Panc1 (cell line): ENCODE results near the gene ANTXR1.

Experiments
- CTCF ChIP-seq: fragments of 450-650 bp; IDR thresholded peaks from 2 replicates; pipeline ENCODE4 v1.5.1; 2017; ENCODE audit warnings: mild to moderate bottlenecking
- POLR2AphosphoS5 ChIP-seq: IDR thresholded peaks from 2 replicates; pipeline ENCODE4 v1.6.1; 2012; ENCODE audit warnings: mild to moderate bottlenecking, low read depth, low read length, moderate library complexity
- SIN3A ChIP-seq: IDR thresholded peaks from 2 replicates; pipeline ENCODE4 v1.6.1; 2012; ENCODE audit warnings: low read depth, mild to moderate bottlenecking, low read length, moderate library complexity, borderline replicate concordance; ENCODE audit not compliant: insufficient read depth
- TF ChIP-seq, protein P1 (sequence below), 2 experiments: IDR thresholded peaks; 2 replicates each; pipeline ENCODE4 v1.6.1; 2011 to 2012; ENCODE audit warnings: low read depth in 2 of 2, control low read depth in 1 of 2, low read length in 1 of 2, mild to moderate bottlenecking in 1 of 2, moderate library complexity in 1 of 2; ENCODE audit not compliant: insufficient read depth in 1 of 2

GRCh38 chr2:69134306-69134945 is 121.4 kb downstream of the ANTXR1 start:
- TF ChIP-seq POLR2AphosphoS5 (no peak), CTCF (no peak), SIN3A (no peak)
- TF ChIP-seq, protein P1, sequence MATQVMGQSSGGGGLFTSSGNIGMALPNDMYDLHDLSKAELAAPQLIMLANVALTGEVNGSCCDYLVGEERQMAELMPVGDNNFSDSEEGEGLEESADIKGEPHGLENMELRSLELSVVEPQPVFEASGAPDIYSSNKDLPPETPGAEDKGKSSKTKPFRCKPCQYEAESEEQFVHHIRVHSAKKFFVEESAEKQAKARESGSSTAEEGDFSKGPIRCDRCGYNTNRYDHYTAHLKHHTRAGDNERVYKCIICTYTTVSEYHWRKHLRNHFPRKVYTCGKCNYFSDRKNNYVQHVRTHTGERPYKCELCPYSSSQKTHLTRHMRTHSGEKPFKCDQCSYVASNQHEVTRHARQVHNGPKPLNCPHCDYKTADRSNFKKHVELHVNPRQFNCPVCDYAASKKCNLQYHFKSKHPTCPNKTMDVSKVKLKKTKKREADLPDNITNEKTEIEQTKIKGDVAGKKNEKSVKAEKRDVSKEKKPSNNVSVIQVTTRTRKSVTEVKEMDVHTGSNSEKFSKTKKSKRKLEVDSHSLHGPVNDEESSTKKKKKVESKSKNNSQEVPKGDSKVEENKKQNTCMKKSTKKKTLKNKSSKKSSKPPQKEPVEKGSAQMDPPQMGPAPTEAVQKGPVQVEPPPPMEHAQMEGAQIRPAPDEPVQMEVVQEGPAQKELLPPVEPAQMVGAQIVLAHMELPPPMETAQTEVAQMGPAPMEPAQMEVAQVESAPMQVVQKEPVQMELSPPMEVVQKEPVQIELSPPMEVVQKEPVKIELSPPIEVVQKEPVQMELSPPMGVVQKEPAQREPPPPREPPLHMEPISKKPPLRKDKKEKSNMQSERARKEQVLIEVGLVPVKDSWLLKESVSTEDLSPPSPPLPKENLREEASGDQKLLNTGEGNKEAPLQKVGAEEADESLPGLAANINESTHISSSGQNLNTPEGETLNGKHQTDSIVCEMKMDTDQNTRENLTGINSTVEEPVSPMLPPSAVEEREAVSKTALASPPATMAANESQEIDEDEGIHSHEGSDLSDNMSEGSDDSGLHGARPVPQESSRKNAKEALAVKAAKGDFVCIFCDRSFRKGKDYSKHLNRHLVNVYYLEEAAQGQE (IDR thresholded peaks at IDR 0.05; ENCODE audit: insufficient read depth in 1 of 2, low read depth in 2 of 2, low read length in 1 of 2) = no peak
